Kidney epithelial cell (primary cell): Measurements from ENCODE around the gene DPEP3. TPM values are rescaled to one million over a fixed set of nuclear protein-coding genes. Genes with fewer than 3 reads are reported as not detected.

Experiments used
- DNase-seq: peaks from one replicate; pipeline ENCODE4 v3.0.0-alpha.2; 2010; ENCODE audit warnings: low read depth
- H3K27me3 ChIP-seq: 2 replicates; pipeline ENCODE4 v1.6.0; 2011; ENCODE audit warnings: low read length; ENCODE audit not compliant: control insufficient read depth, insufficient read depth
- H3K36me3 ChIP-seq: 2 replicates; pipeline ENCODE4 v1.5.1; 2011; ENCODE audit warnings: low read length; ENCODE audit not compliant: control insufficient read depth, insufficient read depth
- H3K4me3 ChIP-seq: 2 replicates; pipeline ENCODE4 v1.5.1; 2011; ENCODE audit warnings: low read depth, mild to moderate bottlenecking, control low read depth, low read length
- total RNA-seq: library from RNA; depleted of rRNA; stranded (reverse); fragments of >200 nt; gene quantifications from 2 replicates; pipeline ENCODE4 v1.2.3, GENCODE V29; 2015
- TF ChIP-seq, protein P1 (sequence below): IDR thresholded peaks from 2 replicates; pipeline ENCODE4 v1.5.1; 2011; ENCODE audit warnings: mild to moderate bottlenecking, moderate library complexity, low read length, control low read depth, inconsistent platforms; ENCODE audit not compliant: insufficient read depth, poor library complexity, severe bottlenecking

DPEP3 gene
- total RNA-seq, 1 donor from 2014 or later: not detected

DNA sequence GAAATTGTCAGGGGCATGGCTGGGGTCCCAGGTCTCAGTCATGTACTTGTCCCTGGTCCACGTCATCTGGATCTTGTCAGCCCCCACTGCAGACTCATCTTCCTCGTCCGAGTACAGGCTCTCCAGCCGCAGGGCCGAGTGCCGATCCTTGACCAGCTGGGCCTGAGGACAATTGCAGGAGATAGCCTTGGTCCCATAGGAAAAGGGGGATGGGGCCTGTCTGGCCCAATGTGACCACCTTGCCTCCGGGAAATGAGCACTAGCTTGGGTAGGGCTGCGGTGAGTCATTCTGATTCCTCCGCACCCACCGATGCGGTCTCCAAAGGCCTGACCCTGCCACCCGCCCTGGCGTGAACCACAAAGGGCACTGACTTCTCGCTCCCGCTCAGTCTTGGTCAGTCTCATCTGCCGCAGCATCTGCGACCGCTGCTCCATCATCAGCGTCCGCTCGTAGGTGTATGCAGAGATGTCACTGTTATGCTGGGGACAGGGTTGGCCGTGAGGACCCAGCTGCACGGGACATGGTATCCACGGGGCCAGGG, 34.8 kb downstream of the DPEP3 start:
- peaks cover 1% of the 10 kb centered on the region for H3K36me3 ChIP-seq
- no peaks in the 10 kb centered on the region for H3K27me3 ChIP-seq
- TF ChIP-seq, protein P1, sequence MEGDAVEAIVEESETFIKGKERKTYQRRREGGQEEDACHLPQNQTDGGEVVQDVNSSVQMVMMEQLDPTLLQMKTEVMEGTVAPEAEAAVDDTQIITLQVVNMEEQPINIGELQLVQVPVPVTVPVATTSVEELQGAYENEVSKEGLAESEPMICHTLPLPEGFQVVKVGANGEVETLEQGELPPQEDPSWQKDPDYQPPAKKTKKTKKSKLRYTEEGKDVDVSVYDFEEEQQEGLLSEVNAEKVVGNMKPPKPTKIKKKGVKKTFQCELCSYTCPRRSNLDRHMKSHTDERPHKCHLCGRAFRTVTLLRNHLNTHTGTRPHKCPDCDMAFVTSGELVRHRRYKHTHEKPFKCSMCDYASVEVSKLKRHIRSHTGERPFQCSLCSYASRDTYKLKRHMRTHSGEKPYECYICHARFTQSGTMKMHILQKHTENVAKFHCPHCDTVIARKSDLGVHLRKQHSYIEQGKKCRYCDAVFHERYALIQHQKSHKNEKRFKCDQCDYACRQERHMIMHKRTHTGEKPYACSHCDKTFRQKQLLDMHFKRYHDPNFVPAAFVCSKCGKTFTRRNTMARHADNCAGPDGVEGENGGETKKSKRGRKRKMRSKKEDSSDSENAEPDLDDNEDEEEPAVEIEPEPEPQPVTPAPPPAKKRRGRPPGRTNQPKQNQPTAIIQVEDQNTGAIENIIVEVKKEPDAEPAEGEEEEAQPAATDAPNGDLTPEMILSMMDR: no peak
- DNase-seq: no peak
- no peak overlapping the region for H3K4me3 ChIP-seq

DNA sequence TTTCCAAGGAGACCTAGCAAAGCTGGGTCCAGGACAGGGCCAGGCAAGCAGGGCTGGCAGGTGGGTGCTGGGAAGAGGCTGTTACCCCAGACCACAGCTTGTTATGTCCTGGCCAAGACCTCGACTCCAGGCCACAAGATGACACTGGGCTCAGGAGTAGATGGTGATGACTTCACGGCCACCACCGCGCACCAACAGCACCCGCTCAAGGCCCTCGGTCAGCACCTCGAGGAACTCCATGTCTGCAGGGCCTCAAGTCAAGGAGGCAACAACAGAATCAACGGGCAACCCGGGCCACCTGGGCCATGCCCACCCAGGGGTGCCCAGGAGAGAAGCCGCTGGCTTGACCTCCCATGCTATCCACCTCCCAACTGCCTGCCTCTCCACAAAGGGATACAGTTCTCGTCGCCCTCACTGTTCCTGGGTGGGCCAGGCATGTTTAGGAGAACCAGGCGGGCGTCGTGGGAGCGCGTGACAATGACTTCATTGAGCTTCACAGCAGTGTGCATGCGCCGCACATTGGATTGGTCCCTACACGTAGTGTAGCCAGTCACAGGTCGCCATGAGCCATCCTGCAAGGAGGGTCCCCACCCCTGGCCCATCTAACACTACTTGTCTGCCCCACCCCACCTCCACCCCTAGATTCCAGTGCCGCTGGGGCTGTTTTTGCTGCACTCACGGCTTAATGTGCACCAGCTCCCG, 35.5 kb downstream of the DPEP3 start:
- TF ChIP-seq, protein P1: no peak

DNA sequence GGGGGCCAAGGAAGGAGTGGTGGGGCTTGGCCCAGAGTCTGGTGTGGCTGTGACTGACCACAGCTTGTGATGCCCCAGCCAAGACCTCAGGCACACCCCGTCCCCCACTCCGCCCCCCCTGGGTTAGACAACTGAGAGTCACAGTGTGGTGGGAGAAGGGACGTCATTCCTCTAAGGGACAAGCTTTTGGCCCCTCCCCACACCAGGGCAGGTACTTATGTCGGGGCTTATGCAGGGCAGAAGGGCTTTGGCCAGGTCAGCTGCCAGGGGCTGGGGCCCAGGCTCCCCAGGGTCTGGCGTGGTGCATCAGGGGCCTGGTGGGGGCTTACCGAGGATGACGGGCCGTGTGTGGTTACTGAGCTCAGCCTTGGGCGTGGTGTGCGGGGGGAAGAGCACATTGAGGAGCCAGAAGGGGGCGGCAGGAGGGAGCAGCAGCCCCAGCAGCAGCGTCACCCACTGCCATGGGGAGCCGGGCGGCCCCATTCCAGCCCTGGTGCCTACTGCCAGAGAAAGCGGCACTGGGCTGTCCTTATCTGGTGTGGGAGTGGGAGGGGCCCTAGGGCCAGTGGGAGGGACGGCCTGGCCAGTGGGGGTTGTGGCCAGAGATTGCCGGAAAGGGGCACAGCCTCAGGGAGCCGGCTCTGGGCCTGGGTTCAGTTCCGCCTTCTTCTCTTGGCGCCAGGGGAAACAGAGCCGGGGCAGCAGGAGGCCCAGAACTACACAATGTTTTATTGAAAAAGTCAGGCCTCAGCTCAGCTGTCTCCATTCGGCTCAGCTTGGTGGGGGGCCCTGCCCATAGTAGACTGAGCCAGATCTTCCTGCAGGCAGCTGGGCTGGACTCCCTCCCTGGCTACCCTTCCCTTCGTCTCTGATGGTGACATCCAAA, 36.4 kb downstream of the DPEP3 start, which contains the start of gene LCAT:
Gene LCAT, minus strand, starts transcription at position 502 of the 886 bp plus-strand sequence. Its CDS starts 19 bp downstream, at position 483.
- TF ChIP-seq, protein P1: no peak
- H3K36me3 ChIP-seq: peaks cover 1% of the 10 kb centered on the region
- H3K4me3 ChIP-seq: no peak within 1 kb of the TSS
- no peaks in the 10 kb centered on the region for H3K27me3 ChIP-seq
- no peak for DNase-seq

More for the DNA sequence above, 35.5 kb downstream of the DPEP3 start:
- peaks cover 1% of the 10 kb centered on the region for H3K36me3 ChIP-seq
- DNase-seq: no peak
- no peaks in the 10 kb centered on the region for H3K27me3 ChIP-seq
- no peak overlapping the region for H3K4me3 ChIP-seq

DNA sequence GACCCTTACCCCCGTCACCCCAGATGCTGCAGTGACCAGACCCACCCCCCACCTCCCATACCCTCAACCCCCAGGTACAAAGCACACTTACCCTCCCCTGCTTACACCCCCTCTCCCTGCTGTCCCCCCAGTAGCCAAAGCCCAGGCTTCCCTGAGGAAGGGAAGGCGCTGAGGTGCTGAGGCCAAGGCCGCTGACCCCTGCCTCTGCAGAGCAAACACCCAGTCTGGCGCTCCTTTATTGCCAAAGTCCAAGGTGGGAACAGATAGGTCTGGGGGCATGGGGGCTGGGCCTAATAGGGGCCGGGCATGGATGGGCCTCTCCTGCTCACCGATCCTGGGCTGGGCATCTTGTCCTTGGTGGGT, 37.1 kb downstream of the DPEP3 start:
- no peak overlapping the region for H3K4me3 ChIP-seq
- TF ChIP-seq, protein P1: no peak

DNA sequence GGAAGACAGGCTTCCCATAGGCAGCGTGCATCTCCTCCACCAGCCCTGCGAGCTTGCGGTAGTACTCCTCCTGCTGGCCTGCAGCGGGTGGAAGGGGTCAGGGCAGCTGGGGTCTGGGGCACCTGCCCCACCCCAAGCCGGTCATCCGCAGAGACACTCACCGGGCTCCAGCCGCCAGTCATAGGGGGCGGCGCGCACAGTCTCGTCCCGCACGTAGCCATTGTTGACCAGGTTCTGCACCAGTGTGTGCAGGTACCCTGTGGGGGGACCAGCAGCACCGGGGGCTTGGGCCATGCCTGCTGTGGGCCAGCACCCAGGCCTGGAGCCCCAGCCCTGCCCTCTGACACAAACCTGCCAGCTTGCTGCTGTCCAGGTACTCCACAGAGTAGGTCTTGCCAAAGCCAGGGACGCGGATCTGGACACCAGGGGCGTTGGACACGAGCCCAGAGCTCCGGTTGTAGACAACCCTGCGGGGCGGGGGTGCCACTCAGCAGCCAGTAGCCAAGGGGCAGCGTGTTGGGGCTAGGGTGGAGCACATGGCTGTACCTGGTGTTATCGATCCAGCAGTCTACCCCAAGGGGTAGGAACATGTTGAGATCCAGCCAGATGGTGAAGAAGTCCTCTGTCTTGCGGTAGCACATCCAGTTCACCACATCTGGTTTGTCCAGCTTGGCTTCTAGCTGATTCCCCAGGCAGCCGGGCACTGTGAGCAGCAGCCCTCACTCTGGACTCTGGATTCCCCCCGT, 37.6 kb downstream of the DPEP3 start:
- TF ChIP-seq, protein P1: no peak
- peaks cover 1% of the 10 kb centered on the region for H3K36me3 ChIP-seq
- no peak overlapping the region for H3K4me3 ChIP-seq
- H3K27me3 ChIP-seq: no peaks in the 10 kb centered on the region
- no peak for DNase-seq

More for the DNA sequence above, 37.1 kb downstream of the DPEP3 start:
- peaks cover 1% of the 10 kb centered on the region for H3K36me3 ChIP-seq
- H3K27me3 ChIP-seq: no peaks in the 10 kb centered on the region
- no peak for DNase-seq
